H1 (cell line): ENCODE results near the gene SATL1. TPM values are rescaled to one million over a fixed set of nuclear protein-coding genes. Genes with fewer than 3 reads are reported as not detected.
A peak's percentile ranks its signal among the peaks of the same experiment; 100 is the strongest.

Experiments used
- CTCF ChIA-PET: fragments of 300-600 bp; sonication (Branson Sonifier 250); formaldehyde crosslinking; loops from one replicate; lab custom pipeline; 2021; ENCODE audit not compliant: partially characterized antibody; lab: Charles Lee
- POLR2A ChIA-PET: fragments of 300-600 bp; sonication (Branson Sonifier 250); formaldehyde crosslinking; loops from one replicate; lab custom pipeline; 2021; ENCODE audit warnings: inconsistent platforms; ENCODE audit not compliant: partially characterized antibody; lab: Charles Lee
- DNase-seq, 2 experiments: peaks; one replicate each; pipeline versions ENCODE4 v3.0.0 to v3.0.0-alpha.2; 2010 to 2022; ENCODE audit warnings: low spot score in 2 of 2, low read depth in 1 of 2, mixed read lengths in 1 of 2
- FAIRE-seq: peaks from 2 replicates; lab custom pipeline; 2011; peaks lifted over from hg19 to GRCh38; lab: Jason Lieb, UNC
- H2AFZ ChIP-seq: 2 replicates; pipeline ENCODE4 v1.8.1; 2012; ENCODE audit warnings: low read length, inconsistent platforms
- H2AK5ac ChIP-seq: 2 replicates; pipeline ENCODE4 v1.6.1; 2013; ENCODE audit warnings: low read depth, low read length
- H2BK120ac ChIP-seq: replicated peaks from 2 replicates; pipeline ENCODE3; 2013; ENCODE audit warnings: low read depth, low read length, inconsistent platforms
- H2BK12ac ChIP-seq: 2 replicates; pipeline ENCODE4 v1.6.1; 2013; ENCODE audit warnings: low read depth, low read length
- H2BK15ac ChIP-seq: 2 replicates; pipeline ENCODE4 v1.6.1; 2013; ENCODE audit warnings: low read length
- H2BK20ac ChIP-seq: 2 replicates; pipeline ENCODE4 v1.6.1; 2013; ENCODE audit warnings: low read length
- H2BK5ac ChIP-seq: 2 replicates; pipeline ENCODE4 v1.6.1; 2013; ENCODE audit warnings: low read depth, low read length
- H3K14ac ChIP-seq: 2 replicates; pipeline ENCODE4 v1.6.1; 2013; ENCODE audit warnings: inconsistent platforms; ENCODE audit not compliant: insufficient read length
- H3K18ac ChIP-seq: 2 replicates; pipeline ENCODE4 v1.6.1; 2013; ENCODE audit warnings: low read length; ENCODE audit errors: extremely low read depth
- H3K23ac ChIP-seq: 2 replicates; pipeline ENCODE4 v1.6.1; 2013; ENCODE audit warnings: inconsistent platforms; ENCODE audit not compliant: insufficient read length
- H3K23me2 ChIP-seq: 2 replicates; pipeline ENCODE4 v1.6.1; 2013; ENCODE audit warnings: low read depth, low read length
- H3K27ac ChIP-seq: 2 replicates; pipeline ENCODE4 v1.6.1; 2011; ENCODE audit warnings: low read depth, low read length, inconsistent platforms
- H3K27me3 ChIP-seq, 4 experiments: replicated peaks in 1 of 4; 1 replicate in 1 of 4; 2 replicates in 3 of 4; pipeline versions ENCODE4 v1.6.1 to v1.8.1; 2011 to 2013; ENCODE audit warnings: low read length in 3 of 4, mild to moderate bottlenecking in 3 of 4, inconsistent platforms in 2 of 4, mixed read lengths in 2 of 4, moderate library complexity in 1 of 4; ENCODE audit not compliant: control insufficient read depth in 3 of 4, insufficient read depth in 3 of 4; ENCODE audit errors: extremely low read depth in 1 of 4
- H3K36me3 ChIP-seq, 4 experiments: 2 replicates each; pipeline versions ENCODE4 v1.6.1 to v1.8.1; 2011 to 2013; ENCODE audit warnings: mild to moderate bottlenecking in 4 of 4, low read length in 3 of 4, moderate library complexity in 2 of 4, control low read depth in 1 of 4, inconsistent platforms in 1 of 4; ENCODE audit not compliant: insufficient read depth in 4 of 4, control insufficient read depth in 2 of 4
- H3K4ac ChIP-seq: replicated peaks from 2 replicates; pipeline ENCODE3; 2013; ENCODE audit warnings: low read length, low read depth, mixed read lengths, inconsistent platforms; ENCODE audit not compliant: insufficient read length
- H3K4me1 ChIP-seq, 4 experiments: replicated peaks in 1 of 4; 1 replicate in 1 of 4; 2 replicates in 3 of 4; pipeline versions ENCODE4 v1.6.1 to v1.8.1; 2011 to 2013; ENCODE audit warnings: low read length in 3 of 4, inconsistent platforms in 2 of 4, mixed read lengths in 1 of 4; ENCODE audit not compliant: insufficient read depth in 4 of 4, control insufficient read depth in 3 of 4
- H3K4me2 ChIP-seq, 2 experiments: 2 replicates each; pipeline versions ENCODE4 v1.6.1 to v1.8.1; 2011 to 2013; ENCODE audit warnings: low read depth in 2 of 2, low read length in 2 of 2, control low read depth in 1 of 2, inconsistent platforms in 1 of 2, mild to moderate bottlenecking in 1 of 2; ENCODE audit not compliant: insufficient read depth in 1 of 2
- H3K4me3 ChIP-seq, 4 experiments: fragments of 200-600, 300-600 bp in 1 of 4; sonication (generic), shearing (Covaris generic), sonication (Bioruptor Twin) in 1 of 4; 2 replicates each; pipeline versions ENCODE4 v1.5.1 to v1.8.1; 2011 to 2016; ENCODE audit warnings: low read length in 4 of 4, low read depth in 3 of 4, control low read depth in 2 of 4, inconsistent platforms in 2 of 4, mild to moderate bottlenecking in 2 of 4, mixed read lengths in 1 of 4, moderate library complexity in 1 of 4; ENCODE audit not compliant: insufficient read depth in 2 of 4; ENCODE audit errors: extremely low read depth in 1 of 4
- H3K56ac ChIP-seq: replicated peaks from 2 replicates; pipeline ENCODE3; 2013; ENCODE audit warnings: low read depth, mild to moderate bottlenecking, mixed read lengths, low read length, inconsistent platforms; ENCODE audit not compliant: insufficient read length
- H3K79me1 ChIP-seq: 2 replicates; pipeline ENCODE4 v1.6.1; 2013; ENCODE audit warnings: low read depth, low read length, control low read depth
- H3K79me2 ChIP-seq, 2 experiments: 2 replicates each; pipeline versions ENCODE4 v1.6.1 to v1.8.1; 2012 to 2013; ENCODE audit warnings: low read length in 2 of 2, mild to moderate bottlenecking in 2 of 2, inconsistent platforms in 1 of 2; ENCODE audit not compliant: insufficient read depth in 2 of 2, control insufficient read depth in 1 of 2
- H3K9ac ChIP-seq, 4 experiments: replicated peaks in 1 of 4; 1 replicate in 1 of 4; 2 replicates in 3 of 4; pipeline versions ENCODE4 v1.6.1 to v1.8.1; 2011 to 2013; ENCODE audit warnings: low read depth in 3 of 4, low read length in 3 of 4, control low read depth in 2 of 4, mild to moderate bottlenecking in 2 of 4, moderate library complexity in 2 of 4, inconsistent platforms in 1 of 4; ENCODE audit errors: extremely low read depth in 1 of 4
- H3K9me3 ChIP-seq, 2 experiments: 2 replicates each; pipeline versions ENCODE4 v1.6.1 to v1.8.1; 2012 to 2013; ENCODE audit warnings: mild to moderate bottlenecking in 2 of 2, moderate library complexity in 2 of 2, control low read depth in 1 of 2, inconsistent platforms in 1 of 2, low read depth in 1 of 2, low read length in 1 of 2, mixed read lengths in 1 of 2; ENCODE audit not compliant: insufficient read depth in 2 of 2
- H4K20me1 ChIP-seq, 2 experiments: replicated peaks in 1 of 2; 2 replicates each; pipeline versions ENCODE3 to v1.8.1; 2011 to 2013; ENCODE audit warnings: inconsistent platforms in 2 of 2, low read length in 2 of 2, mild to moderate bottlenecking in 1 of 2; ENCODE audit not compliant: insufficient read depth in 2 of 2, control insufficient read depth in 1 of 2
- H4K5ac ChIP-seq: 2 replicates; pipeline ENCODE4 v1.6.1; 2013; ENCODE audit warnings: low read length, low read depth, mixed read lengths, inconsistent platforms; ENCODE audit not compliant: insufficient read length
- H4K8ac ChIP-seq: 2 replicates; pipeline ENCODE4 v1.8.0; 2013; ENCODE audit warnings: mild to moderate bottlenecking, moderate library complexity, low read length, inconsistent platforms; ENCODE audit not compliant: insufficient read depth; ENCODE audit errors: extremely low read depth
- H4K91ac ChIP-seq: replicated peaks from 2 replicates; pipeline ENCODE3; 2013; ENCODE audit warnings: low read length, mixed read lengths, inconsistent platforms; ENCODE audit not compliant: insufficient read length
- CTCF ChIP-seq, 3 experiments: IDR thresholded peaks; 1 replicate in 2 of 3; 2 replicates in 1 of 3; pipeline versions ENCODE4 v1.5.1 to v1.6.1; 2011; ENCODE audit warnings: low read length in 3 of 3, mild to moderate bottlenecking in 3 of 3, inconsistent platforms in 2 of 3, low read depth in 1 of 3, moderate library complexity in 1 of 3; ENCODE audit not compliant: insufficient read depth in 1 of 3; ENCODE audit errors: control extremely low read depth in 1 of 3
- JUN ChIP-seq: IDR thresholded peaks from 2 replicates; pipeline ENCODE4 v1.6.1; 2011; ENCODE audit warnings: low read depth, mild to moderate bottlenecking, improper control_type of control experiment, low read length
- RAD21 ChIP-seq, 2 experiments: IDR thresholded peaks in 1 of 2; conservative IDR thresholded peaks in 1 of 2; 2 replicates each; pipeline ENCODE4 v1.6.1; 2011; ENCODE audit warnings: low read depth in 2 of 2, low read length in 2 of 2, improper control_type of control experiment in 1 of 2, inconsistent platforms in 1 of 2, mild to moderate bottlenecking in 1 of 2, moderate library complexity in 1 of 2
- RNF2 ChIP-seq: fragments of 200-900, 300-1000 bp; sonication (generic); IDR thresholded peaks from 2 replicates; pipeline ENCODE4 v1.7.1; 2016; ENCODE audit warnings: borderline replicate concordance, low read depth, mild to moderate bottlenecking, antibody characterized with exemption, low read length; ENCODE audit not compliant: poor library complexity, severe bottlenecking; ENCODE audit errors: missing control alignments
- TCF12 ChIP-seq: IDR thresholded peaks from 2 replicates; pipeline ENCODE4 v1.6.1; 2011; ENCODE audit warnings: low read depth, mild to moderate bottlenecking, low read length
- WGBS, 2 experiments: shearing (Covaris generic) in 1 of 2; methylation state at CpG; one replicate each; pipeline versions ENCODE4 v1.1.6 to v1.1.7; 2013 to 2015; ENCODE audit warnings: low lambda C conversion rate in 2 of 2, mixed read lengths in 2 of 2, inconsistent platforms in 1 of 2, low coverage in 1 of 2, missing lambda C conversion rate in 1 of 2; ENCODE audit not compliant: insufficient replicate concordance in 2 of 2, insufficient coverage in 1 of 2, insufficient read length in 1 of 2; ENCODE audit errors: extremely low coverage in 1 of 2, missing lambda C conversion rate in 1 of 2; 5-methylcytosine and 5-hydroxymethylcytosine counted together
- polyA plus RNA-seq, 7 experiments: library from polyadenylated mRNA; depleted of rRNA in 3 of 7; stranded (reverse) in 5 of 7; unstranded in 2 of 7; fragments of >200 nt in 5 of 7; fragments of 200-250 nt in 2 of 7; gene quantifications; 1 replicate in 5 of 7; 2 replicates in 1 of 7; 4 replicates in 1 of 7; pipeline versions ENCODE4 v1.2.1 to v1.2.3, GENCODE V29; 2011 to 2013; ENCODE audit warnings: missing spikeins in 2 of 7, mixed read lengths in 2 of 7
- total RNA-seq: library from RNA; stranded (reverse); fragmentation: NEBNext Ultra II Directional; extraction: Animal tissue kit (Norgen Biotek cat#: 25700); gene quantifications from 2 replicates; pipeline ENCODE4 v1.2.1, GENCODE V29; 2021

Gene SATL1
- total and polyA plus RNA-seq, 2 of the 8 experiments (the other 6 are each of a cell fraction or from before 2014, with no cell fraction given) = 0.06 to 0.17 TPM

- Histone ChIP-seq H3K9ac (no peak overlapping the region), H3K4me2 (no peak overlapping the region), H3K9me3 (no peaks in the 10 kb centered on the region), H3K4me3 (no peak overlapping the region), H3K36me3 (peaks cover 0 to under 1% (median 0%) of the 10 kb centered on the region in 4 experiments; a peak in 1 of 8 replicates), H3K18ac (no peak overlapping the region), H3K4me1 (no peaks in the 10 kb centered on the region), H3K27me3 (no peaks in the 10 kb centered on the region), H3K4ac (no peak overlapping the region), H2BK15ac (no peak overlapping the region), H3K14ac (no peak overlapping the region), H2AFZ (no peak overlapping the region), H3K23ac (no peak overlapping the region), H2AK5ac (no peak overlapping the region), H4K8ac (no peak overlapping the region), H2BK120ac (no peak overlapping the region), H4K5ac (no peak overlapping the region), H2BK5ac (no peak overlapping the region), H3K79me2 (no peaks in the 10 kb centered on the region), H4K20me1 (no peaks in the 10 kb centered on the region), H3K79me1 (no peaks in the 10 kb centered on the region), H3K23me2 (no peaks in the 10 kb centered on the region)
- ChIA-PET POLR2A (no interaction called here), CTCF (interaction anchor here (0.7 to 1.4 kb wide), 10 partner anchors 11 to 149 kb away, joined by 3 to 6 read pairs (median 3); no protein-coding TSS in a partner anchor)
- 72% methylated on average over 2 of the region's 2 CpGs; no CpG with 5 or more reads in 1 of the 2 experiments for WGBS, 2 experiments
- FAIRE-seq (no peak), DNase-seq (no peak)
- TF ChIP-seq JUN (no peak), CTCF (IDR thresholded peaks at IDR 0.05; ENCODE audit: control extremely low read depth in 1 of 3, insufficient read depth in 1 of 3, low read depth in 1 of 3, low read length in 3 of 3) (peak in 2 of 3 experiments; percentile 18 to 46; a peak in 2 of 4 replicates), RAD21 (IDR thresholded peaks at IDR 0.05 in 1 of 2, conservative IDR thresholded peaks at IDR 0.05 in 1 of 2; ENCODE audit: low read depth in 2 of 2, low read length in 2 of 2) (peak; percentile 45 to 55; a peak in 3 of 4 replicates), TCF12 (no peak), RNF2 (no peak)
- TF ChIP-seq, all 59 proteins: peak for 2
- Histone ChIP-seq H4K91ac (no peak overlapping the region), H3K27ac (no peak overlapping the region), H2BK12ac (no peak overlapping the region), H2BK20ac (no peak overlapping the region), H3K56ac (no peak overlapping the region)
Measured at GRCh38 chrX:85084770-85085393, 158.7 kb downstream of the SATL1 start.
